ENCODE measurements around the gene ERF.

Gene ERF

DNA sequence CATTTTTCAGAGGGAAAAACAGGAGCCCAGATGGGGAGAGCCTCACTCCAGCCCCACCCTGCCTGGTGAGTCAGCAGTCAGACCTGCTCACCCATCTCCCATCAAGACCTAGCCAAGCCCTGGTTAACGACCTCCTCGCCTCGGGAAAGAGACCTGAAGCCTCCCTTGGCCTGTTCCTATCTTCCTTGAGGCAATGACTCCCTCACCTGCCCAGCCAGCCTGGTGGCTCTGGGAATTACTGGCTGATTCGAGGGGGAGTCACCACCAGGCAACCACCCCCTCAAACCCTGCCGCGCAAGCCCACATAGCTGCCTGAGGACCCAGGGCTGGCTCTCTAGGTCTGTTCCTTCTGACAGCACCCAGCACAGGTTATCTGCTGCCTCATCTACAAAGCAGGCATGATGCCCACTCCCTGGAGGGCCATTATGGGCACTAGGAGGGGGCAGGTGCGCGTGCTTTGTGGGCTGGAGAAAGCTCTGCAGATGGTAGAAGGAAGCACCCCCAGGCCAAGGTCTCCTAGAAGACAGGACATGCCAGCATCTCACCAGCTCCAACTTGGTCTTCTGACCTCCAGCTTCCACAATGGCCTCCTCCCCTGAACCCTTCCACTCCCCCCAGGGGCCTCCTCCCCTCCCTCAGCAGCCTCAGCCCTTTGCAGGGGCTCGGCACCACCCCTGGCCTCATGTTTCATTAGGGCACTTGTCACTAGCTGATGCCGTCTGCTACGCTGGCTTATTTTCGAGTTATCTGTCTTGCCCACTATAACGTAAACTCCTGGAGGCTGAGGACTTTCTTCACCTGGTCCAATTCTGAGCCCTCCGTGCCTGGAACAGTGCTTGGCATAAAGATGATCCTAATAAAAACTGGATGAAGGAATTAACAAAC is 47.8 kb downstream of the ERF start:
- no peak for DNase-seq

DNA sequence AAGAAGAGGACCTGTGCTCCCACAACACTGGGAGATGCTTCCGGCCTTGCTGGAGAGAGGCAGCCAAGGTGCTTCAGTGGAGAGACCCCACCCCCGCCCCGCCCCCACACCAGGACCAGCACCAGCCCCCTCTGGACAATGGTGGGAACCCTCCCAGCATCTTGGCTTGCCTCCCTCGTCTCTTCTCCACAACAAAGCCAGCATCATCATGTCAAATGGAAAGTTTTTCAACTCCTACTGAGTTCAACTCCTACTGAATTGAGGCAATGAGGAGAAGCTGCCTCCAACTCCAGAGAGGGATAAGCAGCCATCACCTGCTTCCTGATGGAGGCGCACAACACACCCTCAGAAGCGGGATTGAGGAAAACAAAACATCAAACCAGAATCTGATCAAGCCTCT is 50.3 kb downstream of the ERF start:
- no peak for DNase-seq

DNA sequence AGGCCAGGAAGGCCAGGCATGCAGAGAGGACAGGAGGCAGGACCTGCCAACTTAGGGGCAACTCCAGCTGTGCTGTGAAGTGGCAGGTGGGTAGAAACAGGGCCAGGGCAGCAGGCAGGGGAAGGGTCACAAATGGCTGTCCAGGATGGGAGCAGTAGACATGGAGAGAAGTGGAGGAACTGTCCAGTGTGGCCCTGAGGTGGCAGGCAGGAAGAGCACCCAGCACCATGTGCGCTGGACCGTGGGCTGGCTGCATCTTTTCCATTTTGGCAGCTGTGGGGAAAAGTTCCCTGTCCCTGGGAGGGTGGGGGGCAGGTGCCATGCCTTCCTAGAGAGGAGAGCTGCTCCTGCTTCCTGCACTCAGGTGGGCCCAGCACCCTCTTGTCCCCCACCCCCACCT is 51.2 kb downstream of the ERF start:
- DNase-seq, result no peak

DNA sequence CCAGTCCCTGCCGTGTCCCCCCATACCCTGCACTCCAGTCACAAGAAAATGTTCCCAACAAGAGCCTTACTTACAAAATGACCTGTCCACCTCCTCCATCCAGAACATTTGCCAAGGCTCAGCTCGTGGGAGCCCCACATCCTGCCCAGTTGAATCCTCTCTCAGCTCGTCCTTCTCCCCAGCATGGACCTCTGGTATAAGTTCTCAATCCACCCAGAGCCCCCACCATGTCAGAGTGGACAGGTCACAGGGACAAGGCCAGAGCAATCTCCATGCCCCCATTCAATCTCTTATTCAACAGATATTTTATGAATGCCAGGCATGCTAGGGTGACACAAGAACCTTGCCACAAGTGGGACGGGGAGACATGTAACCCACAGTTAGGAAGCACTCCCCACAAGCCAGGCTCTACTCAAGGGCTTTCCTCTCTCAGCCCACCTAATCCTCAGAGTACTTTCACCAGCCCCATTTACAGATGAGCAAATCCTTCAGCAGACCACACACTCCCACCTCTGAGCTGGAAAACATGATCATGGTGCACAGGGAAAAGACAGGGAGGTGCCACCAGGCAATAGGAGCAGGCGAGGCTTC is 52.5 kb downstream of the ERF start:
- no peak for DNase-seq

DNA sequence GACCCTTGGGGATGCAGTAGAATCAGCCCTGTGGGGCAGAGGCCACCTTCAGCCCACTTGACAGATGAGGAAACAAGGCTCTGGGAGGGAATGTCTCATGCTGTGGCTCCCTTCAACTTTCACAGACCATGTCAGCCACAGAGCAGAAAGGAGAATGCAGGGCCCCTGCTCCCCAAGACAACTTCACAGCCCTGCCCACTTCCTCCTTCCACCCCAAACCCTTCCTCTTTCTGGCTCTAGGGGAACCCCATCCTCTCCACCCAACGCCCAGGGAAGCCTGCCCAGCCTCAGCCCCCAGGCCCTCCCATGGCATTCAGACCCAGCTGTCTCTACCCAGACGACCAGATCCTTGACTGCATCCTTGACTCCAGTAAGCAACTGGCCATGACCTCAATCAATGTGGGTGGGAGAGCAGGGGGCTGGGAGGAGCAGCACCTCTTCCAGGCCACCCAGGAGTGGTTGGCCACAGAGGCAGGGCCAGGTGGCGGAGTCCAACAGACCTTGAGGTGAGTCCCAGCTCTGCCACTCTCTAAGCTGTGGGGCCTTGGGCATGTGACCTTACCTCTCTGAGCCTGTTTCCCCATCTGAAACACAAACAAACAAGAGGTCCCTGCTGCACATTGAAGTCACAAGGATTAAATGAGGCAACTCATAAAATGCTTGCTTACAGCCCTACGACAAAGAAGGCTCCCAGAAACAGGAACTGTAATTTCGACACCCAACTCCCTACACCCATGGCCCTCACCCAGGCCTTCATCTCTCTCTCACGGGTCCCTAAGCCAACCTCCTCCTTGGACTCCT is 53.2 kb downstream of the ERF start:
- peak; percentile 52 for DNase-seq

DNA sequence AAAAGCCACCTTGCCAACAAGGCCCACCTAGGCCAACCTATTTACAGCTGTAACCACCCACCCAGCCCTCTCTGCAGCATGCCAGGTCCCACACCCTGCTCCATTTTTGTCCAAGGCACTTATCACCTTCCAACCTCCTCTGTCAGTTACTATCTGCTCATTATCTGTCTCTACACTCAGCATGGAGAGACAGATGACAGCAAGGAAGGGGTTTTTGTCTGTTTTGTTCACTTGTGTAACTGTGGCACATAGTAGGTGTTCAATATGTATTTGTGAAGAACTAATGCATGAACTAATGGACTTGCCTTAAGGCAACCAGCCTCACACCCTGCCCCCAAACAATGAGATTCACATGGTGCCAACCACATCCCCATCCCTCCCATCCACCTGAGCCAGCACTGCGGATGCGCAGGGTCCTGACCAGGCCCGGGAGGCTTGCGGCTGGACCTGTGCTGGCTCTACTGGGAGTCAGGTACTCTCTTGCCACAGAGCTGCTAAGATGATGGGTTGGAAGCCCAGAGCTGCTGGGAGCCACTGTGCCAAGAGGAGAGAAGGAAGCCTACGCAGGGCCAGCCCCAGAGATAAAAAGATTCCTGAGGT is 54.7 kb downstream of the ERF start:
- no peak for DNase-seq

DNA sequence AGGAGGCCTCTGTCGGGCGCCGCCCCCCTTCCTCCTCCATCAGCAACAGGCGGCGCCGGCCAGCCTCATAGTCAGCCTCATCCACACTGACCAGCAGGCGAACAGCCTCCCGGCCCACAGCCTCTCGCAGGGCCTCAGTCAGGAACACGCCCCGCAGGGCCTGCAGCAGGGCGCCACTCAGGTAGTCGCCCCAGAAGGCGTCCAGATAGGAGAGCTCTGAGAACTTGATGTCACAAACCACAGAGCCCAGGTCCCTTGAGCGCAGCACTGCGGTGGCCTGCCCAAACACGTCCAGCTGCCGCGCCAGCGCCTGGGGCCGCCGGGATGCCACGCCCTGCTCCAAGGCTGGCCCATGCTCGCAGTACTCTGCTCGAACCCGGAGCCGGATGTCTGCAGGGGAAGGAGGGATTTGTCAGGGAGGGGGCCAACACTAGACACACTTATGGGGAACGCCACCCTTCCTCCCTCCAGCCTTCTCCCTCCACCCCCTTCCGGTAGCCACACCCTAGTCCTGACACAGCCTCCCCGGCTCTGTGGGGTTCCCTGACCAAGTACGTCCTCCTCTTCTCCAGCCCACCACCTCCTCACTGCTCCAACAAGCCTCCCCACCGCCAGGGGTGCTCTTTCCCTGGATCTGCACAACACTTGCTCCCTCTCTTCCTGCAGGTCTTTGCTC is 55.4 kb downstream of the ERF start:
- DNase-seq, result peak; percentile 54

DNA sequence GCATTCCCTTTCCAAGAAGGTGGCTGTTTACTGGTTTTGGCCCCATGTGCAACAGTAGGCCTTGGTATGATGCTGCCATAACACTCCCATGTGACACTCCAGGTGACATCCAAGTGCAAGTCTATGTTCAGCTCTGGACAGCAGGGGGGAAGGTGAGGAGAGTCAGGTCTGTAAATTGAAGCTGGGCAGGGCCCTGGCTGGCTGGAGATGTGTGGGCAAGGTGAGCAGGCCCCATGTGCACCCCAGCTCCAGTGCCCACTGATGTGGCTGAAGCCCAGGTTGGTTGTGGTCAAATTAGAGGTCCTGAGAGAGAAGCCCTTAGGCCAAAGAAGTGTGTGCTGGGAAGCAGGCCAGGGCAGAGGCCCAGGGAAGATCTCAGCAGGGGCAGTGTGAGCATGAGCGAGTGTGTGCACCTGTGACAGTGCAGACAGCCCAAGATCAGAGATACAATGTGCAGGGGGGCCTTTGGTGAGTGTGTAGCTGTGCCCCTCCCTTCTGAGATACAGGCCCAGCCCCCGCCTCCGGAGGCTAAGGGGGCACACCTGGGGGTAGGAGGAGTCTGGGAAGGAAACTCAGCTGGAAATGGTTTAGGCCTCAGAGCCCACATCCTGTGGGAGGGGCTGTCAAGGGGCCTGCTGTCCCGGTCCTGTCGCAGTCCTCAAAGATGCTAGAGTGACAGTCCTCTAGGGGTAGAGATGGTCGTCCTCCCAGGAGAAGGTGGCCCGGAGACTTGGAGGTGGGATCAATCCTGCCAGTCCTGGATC is 56.1 kb downstream of the ERF start:
- peak; percentile 85 for DNase-seq
